Endothelial cell of hepatic sinusoid (primary cell): Measurements from ENCODE around the gene PPP4R2.
"Not testable (repeated sequence)": the region's sequence is repeated elsewhere in the genome, so short reads cannot be mapped to it uniquely, and the experiment has no call there.

ENCODE experiments used
- in situ Hi-C: cut with HindIII; loops from 2 replicates; pipeline ENCODE4 v1.10.0; 2017; ENCODE audit warnings: low sequenced_read_pairs

Gene PPP4R2

GRCh38 chr3:72976281-72976741 lies 20.3 kb upstream of the PPP4R2 start:
- in situ Hi-C loops: no loop called here

DNA sequence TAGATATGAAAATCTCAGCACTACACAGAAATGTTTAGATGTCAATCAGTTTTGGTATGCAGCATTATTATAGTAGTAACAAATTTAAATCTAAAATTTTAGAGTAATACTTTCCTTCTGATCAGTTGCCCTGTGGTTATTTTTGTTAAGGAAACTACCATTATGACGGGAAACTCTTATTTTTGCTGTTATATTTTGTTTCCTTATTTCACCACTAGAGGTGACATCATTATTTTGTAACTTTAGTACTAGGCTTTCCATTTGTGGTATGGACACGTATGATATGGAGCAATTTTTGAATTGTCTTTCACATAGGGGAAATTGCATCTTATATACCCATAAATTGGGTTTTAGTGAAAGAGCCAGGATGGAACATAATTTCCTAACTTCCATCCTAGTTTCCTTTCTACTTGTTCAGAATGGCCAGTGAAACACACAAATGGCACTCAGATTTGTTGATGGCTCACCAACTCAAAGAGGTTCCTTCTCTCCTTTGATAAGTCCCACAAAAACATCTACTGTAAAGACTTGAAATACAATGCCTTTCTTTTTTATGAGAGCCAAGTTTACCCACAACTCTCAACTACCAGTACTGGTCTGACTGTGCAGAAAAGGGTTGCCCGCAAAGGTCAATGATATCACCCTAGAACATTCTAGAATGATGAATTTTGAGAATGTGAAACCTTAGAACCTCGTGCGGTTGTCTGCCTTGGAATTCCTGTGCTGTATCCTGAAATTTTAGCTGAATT lies 19.4 kb upstream of the PPP4R2 start:
- in situ Hi-C loops: no loop called here

DNA sequence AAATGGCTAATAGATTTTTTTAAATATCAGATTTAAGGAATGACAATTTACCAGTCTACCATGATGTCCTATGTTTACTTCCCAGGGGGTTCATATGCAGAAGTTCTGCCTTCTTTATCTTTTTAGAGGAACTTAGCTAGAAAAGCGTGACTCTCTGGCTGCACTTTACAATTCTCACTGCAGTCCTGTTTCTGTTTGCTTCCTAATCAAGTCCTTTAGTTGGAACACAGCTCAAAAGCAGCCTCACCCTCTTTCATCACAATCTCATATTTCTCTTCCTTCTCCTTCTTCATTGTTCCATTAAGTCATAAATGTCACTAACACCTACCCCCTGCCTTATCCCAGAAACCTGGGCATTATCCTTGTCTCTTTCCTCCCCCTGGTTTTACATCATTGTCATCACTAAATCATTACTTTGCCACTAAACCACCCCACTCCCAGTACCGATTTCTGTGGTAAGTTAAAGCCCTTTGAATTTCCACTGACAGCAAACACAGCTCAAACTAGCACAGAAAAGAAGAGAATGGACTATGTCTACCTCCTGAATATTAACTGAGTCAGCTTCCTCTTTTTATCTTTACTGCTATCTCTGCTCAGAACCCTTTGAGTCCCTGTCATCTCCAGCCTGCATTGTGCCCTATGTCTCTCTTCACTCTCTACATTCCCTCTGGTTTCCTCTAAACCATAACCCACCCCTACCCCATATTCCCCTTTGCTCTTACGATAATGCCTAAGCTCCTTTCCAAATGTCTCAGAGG lies 13.8 kb upstream of the PPP4R2 start:
- in situ Hi-C loops: no loop called here

GRCh38 chr3:72985576-72985975 lies 11.0 kb upstream of the PPP4R2 start:
- in situ Hi-C loops: no loop called here

DNA sequence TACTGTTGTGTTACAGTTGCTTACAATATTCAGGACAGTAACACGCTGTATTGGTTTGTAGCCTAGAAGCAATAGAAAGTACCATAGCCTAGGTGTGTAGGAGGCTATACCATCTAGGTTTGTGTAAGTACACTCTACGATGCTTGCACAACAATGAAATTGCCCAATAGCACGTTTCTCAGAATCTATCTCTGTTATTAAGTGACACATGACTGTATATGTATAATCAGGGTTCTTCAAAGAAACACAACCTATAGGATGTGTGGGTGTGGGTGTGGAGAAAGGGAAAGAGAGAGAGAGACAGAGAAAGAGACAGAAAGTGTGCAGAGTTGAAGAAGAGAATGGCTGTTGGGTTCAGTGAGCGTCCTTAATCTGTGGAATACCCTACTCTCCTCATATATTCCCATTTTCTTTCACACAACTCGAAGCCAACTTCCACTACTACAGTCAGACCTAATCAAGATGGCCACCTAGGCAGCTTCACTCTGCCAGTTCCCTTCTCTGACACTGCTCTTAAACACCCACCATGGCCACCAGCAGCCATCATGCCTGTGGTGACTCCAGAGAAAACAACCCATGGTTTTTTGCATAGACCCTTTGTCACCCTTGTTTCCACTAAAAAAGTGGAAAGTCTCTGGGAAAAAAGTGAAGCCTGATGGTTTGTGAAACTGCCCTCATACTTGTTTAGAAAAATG lies 5.8 kb upstream of the PPP4R2 start:
- in situ Hi-C loops: no loop called here

GRCh38 chr3:72991522-72991921 lies 5.1 kb upstream of the PPP4R2 start:
- in situ Hi-C loops: no loop called here

GRCh38 chr3:72993391-72993790 lies 3.2 kb upstream of the PPP4R2 start:
- in situ Hi-C loops: no loop called here

GRCh38 chr3:72995337-72995736 lies 1.3 kb upstream of the PPP4R2 start:
- in situ Hi-C loops: no loop called here

DNA sequence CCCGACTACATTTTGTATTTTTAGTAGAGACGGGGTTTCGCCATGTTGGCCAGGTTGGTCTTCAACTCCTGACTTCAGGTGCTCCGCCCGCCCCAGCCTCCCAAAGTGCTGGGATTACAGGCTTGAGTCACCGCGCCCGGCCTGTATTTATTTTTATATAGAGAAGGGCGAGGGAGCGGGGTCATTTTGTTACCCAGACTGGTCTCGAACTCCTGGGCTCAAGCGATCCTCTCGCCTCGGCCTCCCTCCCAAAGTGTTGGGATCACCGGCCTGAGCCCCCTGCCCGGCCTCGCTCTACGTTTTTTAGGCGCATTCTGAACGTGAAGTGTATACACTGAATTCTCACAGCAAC lies 514 bp upstream of the PPP4R2 start:
- in situ Hi-C loops: no loop called here

GRCh38 chr3:72997421-72997961 lies 880 bp downstream of the PPP4R2 start:
- in situ Hi-C loops: no loop called here

DNA sequence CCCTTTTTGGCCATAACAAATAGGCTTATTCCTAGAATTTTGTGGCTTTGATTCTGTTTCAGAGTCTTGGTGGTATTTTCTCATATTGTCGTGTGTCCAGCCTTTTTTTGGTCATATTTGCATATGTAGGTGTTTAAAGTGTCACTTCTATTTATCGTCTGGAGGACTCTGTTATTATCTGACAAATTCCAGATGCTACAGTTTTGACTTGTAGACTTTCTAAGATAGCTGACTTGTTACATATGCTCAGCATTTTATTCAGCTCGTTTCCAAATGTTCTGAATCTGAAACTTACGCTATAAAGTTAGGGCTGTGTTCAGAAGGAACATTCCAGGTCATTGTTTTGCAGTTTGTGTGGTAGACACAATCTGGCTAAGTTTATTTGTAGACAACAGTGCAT lies 1.9 kb downstream of the PPP4R2 start:
- in situ Hi-C loops: no loop called here

DNA sequence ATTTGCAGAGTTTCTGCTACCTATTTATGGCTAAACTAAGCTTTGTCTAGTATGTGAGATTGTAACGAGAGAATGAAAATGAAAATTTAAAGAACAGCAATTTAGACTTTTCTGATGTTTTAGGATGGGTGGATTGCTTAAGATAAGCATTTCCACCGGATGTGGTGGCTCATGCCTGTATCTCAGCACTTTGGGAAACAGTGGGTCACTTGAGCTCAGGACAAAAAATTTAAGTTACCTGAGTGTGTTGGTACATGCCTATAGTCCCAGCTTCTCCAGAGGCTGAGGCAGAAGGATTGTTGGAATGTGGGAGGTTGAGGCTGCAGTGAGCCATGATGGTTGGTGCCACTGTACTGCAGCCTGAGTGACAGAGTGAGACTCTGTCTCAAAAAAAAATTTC lies 3.3 kb downstream of the PPP4R2 start:
- in situ Hi-C loops: no loop called here

GRCh38 chr3:73003050-73003449 lies 6.4 kb downstream of the PPP4R2 start:
- in situ Hi-C loops: not testable (repeated sequence)

DNA sequence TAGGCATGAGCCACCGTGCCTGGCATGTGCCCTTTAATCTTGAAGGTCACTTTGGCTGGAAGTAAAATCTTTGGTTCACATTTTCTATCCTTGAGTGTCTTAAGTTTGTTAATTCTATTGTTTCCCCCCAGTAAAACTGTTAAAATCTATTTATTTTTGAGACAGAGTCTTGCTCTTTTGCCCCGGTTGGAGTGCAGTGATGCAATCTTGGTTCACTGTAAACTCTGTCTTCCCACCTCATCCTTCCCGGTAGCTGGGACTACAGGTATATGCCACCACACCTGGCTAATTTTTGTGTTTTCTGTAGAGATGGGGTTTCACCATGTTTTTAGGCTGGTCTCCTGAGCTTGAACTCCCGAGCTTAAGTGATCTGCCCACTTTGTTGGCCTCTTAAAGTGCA lies 7.7 kb downstream of the PPP4R2 start:
- in situ Hi-C loops: no loop called here

DNA sequence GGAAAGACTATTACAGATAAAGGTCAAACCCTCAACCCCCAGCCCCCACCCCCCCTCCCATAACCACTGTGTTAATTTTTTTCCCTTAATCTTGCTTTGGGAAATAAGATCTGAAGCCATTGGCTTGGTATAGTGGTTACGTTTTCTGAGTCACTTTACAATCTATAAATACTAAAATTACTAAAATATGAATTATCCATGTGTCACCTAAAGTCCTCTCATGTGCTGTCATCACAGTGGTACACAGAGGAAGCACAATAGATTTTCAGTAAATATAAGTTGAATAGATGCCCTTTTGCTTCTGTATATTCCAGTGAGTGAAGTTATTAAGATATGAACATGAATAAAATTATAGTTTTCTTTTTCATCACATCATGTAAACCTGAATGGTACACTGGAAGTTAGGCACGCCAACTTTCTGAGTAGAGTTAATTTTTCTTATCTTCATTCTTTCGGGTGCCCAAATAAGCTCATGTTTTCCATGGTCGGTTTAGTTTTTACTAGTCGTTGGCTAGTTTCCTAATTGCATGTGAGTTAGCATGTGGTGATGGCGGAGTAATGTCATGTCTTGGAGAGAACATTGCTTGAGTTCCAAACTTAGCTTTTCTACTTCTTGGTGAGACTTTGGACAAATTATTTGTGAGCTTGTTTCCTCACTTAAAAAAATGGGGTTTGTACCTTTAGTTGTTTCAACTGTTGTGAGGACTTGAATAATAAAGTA lies 11.5 kb downstream of the PPP4R2 start:
- in situ Hi-C loops: no loop called here

- in situ Hi-C loops: no loop called here
Measured at GRCh38 chr3:73009008-73009407, 12.4 kb downstream of the PPP4R2 start.

DNA sequence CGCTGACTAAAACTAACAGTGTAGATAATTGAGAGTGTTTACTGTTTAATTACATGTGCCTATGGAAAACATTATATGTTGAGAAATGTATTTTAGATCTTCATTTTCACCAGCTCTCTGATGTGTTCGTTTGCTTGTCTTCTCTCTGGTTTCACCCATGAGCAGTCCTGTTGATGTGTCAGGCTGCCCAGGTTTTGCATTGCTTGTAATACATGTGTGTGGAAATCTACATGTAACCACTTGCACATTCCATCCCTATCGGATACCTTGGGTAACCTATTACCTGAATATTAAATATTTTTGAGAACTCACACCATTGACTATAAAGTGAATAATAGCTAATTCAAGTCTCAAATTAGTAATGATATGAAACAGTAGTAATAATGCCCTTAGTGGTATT lies 13.1 kb downstream of the PPP4R2 start:
- in situ Hi-C loops: no loop called here

DNA sequence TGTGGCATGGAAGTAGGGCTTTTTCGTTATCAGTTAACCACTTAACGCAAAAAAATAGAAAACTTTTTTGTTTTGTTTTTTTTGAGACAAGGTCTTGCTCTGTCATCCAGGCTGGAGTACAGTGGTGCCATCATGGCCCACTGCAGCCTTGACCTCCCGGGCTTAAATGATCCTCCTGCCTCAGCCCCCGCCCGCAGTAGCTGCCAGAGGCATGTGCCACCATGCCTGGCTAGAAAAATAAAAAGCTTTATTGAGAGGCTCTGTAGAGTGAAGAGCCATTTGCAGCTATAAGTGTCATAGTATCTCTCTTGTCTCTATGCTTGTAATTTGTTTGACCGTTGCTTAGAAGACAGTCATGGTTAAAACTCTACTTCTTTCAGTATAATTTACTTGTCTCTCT lies 13.5 kb downstream of the PPP4R2 start:
- in situ Hi-C loops: no loop called here

DNA sequence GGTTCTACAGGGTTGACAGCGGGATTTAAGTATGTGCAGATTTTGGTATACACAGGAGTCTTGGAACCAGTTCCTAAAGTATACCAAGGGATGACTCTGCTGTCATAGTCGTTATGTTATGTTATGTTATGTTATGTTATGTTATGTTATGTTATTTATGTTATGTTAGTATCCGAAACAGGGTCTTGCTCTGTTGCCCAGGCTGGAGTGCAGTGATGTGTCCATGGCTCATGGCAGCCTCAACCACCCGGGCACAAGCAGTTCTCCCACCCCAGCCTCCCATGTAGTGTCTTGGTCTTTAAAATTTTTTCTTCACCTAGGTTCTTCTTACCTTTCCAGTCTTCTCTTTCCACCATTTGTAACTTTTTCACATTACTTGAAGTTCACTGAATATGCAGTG lies 21.7 kb downstream of the PPP4R2 start:
- in situ Hi-C loops: no loop called here

DNA sequence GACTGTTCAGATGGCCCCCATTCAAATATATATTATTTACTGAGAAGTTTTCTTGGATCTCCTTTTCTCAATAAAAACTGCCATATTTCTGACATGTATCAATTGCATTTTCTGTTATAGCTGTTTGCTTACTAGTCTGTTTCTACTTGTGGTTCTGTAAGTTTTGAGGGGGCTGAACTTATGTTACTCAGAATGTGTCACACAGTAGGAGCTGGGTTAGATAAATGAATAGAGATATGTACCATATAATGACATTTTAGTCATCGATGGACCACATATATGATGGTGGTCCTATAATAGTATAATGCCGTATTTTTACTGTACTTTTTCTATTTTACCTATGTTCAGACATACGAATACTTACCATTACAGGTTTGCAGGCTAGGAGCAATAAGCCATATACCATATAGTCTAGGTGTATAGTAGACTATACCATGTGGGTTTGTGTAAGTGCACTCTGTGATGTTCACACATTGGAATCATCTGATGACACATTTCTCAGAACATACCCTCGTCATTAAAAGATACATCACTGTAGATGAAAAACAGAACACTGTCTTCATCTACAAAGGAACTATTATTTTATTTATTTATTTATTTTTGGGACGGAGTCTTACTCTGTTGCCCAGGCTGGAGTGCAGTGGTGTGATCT lies 22.3 kb downstream of the PPP4R2 start:
- in situ Hi-C loops: no loop called here
